Stimulated activated CD8-positive, alpha-beta memory T cell treated with anti-CD3 and anti-CD28 coated beads, Interleukin-2, amount 100 ng/mL, for 48 hours (primary cell): ENCODE data around the gene VAMP4.

Experiments used
- DNase-seq, 2 donors: peaks; one replicate each; pipeline ENCODE4 v3.0.0-alpha.2; 2020; ENCODE audit warnings: low read depth in 2 of 2

VAMP4 gene

DNA sequence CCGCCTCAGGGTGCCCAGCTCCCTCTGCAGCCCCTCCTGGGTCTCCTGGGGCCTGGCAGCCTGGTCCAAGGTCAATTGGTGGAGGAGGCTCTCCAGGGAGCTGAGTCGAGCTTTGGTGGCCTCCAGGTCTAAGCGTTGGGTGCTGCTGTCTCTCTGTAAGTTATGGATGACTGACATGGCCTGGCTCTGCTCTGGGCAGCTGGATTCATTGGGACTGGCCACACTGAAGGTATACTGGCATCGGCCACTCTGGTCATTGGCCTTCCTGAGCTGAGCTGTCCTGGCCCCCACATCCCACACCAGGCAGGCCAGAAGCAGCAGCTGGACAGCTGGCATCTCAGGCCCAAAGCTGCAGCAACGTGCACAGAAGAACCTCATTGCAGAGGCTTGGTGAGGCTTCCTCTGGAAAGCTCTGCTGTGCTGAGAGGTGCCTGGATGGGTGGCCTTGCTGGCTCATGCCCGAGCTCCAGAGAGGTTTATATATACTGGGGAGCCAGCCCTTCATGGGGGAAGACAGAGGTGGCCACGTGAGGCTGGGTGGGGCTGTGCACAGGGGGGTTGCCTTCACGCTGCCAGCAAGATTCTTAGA lies 89.5 kb downstream of the VAMP4 start, which contains the start of gene MYOC:
MYOC (minus strand) TSS at position 455 of the 589 bp plus-strand sequence; CDS start at position 378, 77 bp downstream.
- DNase-seq, result no peak
